IPS-18c (cell line): Measurements from ENCODE around the gene CDCP2.

Source experiments
- H3K4me3 ChIP-seq: 2 replicates; pipeline ENCODE4 v1.7.0; 2013; ENCODE audit warnings: low read depth, mild to moderate bottlenecking, low read length, moderate library complexity; ENCODE audit not compliant: insufficient read depth
- H3K9me3 ChIP-seq: one replicate; pipeline ENCODE4 v1.6.1; 2013; ENCODE audit warnings: mild to moderate bottlenecking, low read length, moderate library complexity; ENCODE audit not compliant: control insufficient read depth, insufficient read depth

CDCP2 gene

GRCh38 chr1:54152696-54153095 is at the start of gene CDCP2:
Gene CDCP2, minus strand, starts transcription at chr1:54153000. Its CDS starts 78 bp downstream, at chr1:54152922.
- Histone ChIP-seq H3K9me3 (peaks cover 2% of the 10 kb centered on the region), H3K4me3 (no peak within 1 kb of the TSS)

- H3K9me3 ChIP-seq, result no peaks in the 10 kb centered on the region
- H3K4me3 ChIP-seq, result peak overlapping the region; percentile 99
Observed at GRCh38 chr1:54200519-54200997, 47.8 kb upstream of the CDCP2 start.

GRCh38 chr1:54199765-54200518 is 47.1 kb upstream of the CDCP2 start, which contains the start of the genes CYB5RL and MRPL37:
Gene CYB5RL, minus strand, starts transcription at chr1:54200030. Its CDS starts 4,414 bp downstream, at chr1:54195616.
Gene MRPL37, plus strand, starts transcription at chr1:54200167. Its CDS starts 77 bp downstream, at chr1:54200244.
- Histone ChIP-seq H3K4me3 (peak within 1 kb of the TSS; percentile 99), H3K9me3 (no peaks in the 10 kb centered on the region)

GRCh38 chr1:54199151-54199764 is 46.5 kb upstream of the CDCP2 start:
- Histone ChIP-seq H3K4me3 (peak overlapping the region; percentile 99), H3K9me3 (no peaks in the 10 kb centered on the region)

GRCh38 chr1:54193453-54193852 is 40.7 kb upstream of the CDCP2 start:
- H3K9me3 ChIP-seq, result no peaks in the 10 kb centered on the region
- no peak overlapping the region for H3K4me3 ChIP-seq

- Histone ChIP-seq H3K9me3 (no peaks in the 10 kb centered on the region), H3K4me3 (no peak overlapping the region)
Observed at GRCh38 chr1:54191525-54191924, 38.7 kb upstream of the CDCP2 start.

GRCh38 chr1:54190526-54190925 is 37.7 kb upstream of the CDCP2 start:
- no peak overlapping the region for H3K4me3 ChIP-seq
- no peaks in the 10 kb centered on the region for H3K9me3 ChIP-seq

- H3K4me3 ChIP-seq, result no peak overlapping the region
- H3K9me3 ChIP-seq, result no peaks in the 10 kb centered on the region
Observed at GRCh38 chr1:54188291-54188690, 35.5 kb upstream of the CDCP2 start.

GRCh38 chr1:54186056-54186455 is 33.3 kb upstream of the CDCP2 start:
- Histone ChIP-seq H3K4me3 (no peak overlapping the region), H3K9me3 (no peaks in the 10 kb centered on the region)

GRCh38 chr1:54180701-54181360 is 28.0 kb upstream of the CDCP2 start:
- no peak overlapping the region for H3K4me3 ChIP-seq
- H3K9me3 ChIP-seq, result no peaks in the 10 kb centered on the region

GRCh38 chr1:54178296-54179070 is 25.7 kb upstream of the CDCP2 start:
- H3K4me3 ChIP-seq, result no peak overlapping the region
- no peaks in the 10 kb centered on the region for H3K9me3 ChIP-seq

- no peaks in the 10 kb centered on the region for H3K9me3 ChIP-seq
- no peak overlapping the region for H3K4me3 ChIP-seq
Observed at GRCh38 chr1:54177726-54178125, 24.9 kb upstream of the CDCP2 start.

- H3K9me3 ChIP-seq, result no peaks in the 10 kb centered on the region
- no peak overlapping the region for H3K4me3 ChIP-seq
Observed at GRCh38 chr1:54176621-54177327, 24.0 kb upstream of the CDCP2 start.

GRCh38 chr1:54174106-54174505 is 21.3 kb upstream of the CDCP2 start:
- H3K4me3 ChIP-seq, result no peak overlapping the region
- H3K9me3 ChIP-seq, result no peaks in the 10 kb centered on the region

- Histone ChIP-seq H3K9me3 (no peaks in the 10 kb centered on the region), H3K4me3 (no peak overlapping the region)
Observed at GRCh38 chr1:54173681-54174080, 20.9 kb upstream of the CDCP2 start.

- Histone ChIP-seq H3K9me3 (no peaks in the 10 kb centered on the region), H3K4me3 (no peak overlapping the region)
Observed at GRCh38 chr1:54172614-54173599, 20.1 kb upstream of the CDCP2 start.
